Mucosa of stomach (tissue), 1 donor: Measurements from ENCODE around the gene TLR3.

Experiments used
- H3K27me3 ChIP-seq: one replicate; pipeline ENCODE4 v1.7.0; 2013; ENCODE audit warnings: mild to moderate bottlenecking, low read length; ENCODE audit not compliant: control insufficient read depth, insufficient read depth
- H3K36me3 ChIP-seq: one replicate; pipeline ENCODE4 v1.7.0; 2013; ENCODE audit warnings: low read length; ENCODE audit not compliant: control insufficient read depth, insufficient read depth
- H3K4me1 ChIP-seq: one replicate; pipeline ENCODE4 v1.7.0; 2013; ENCODE audit warnings: mild to moderate bottlenecking, low read length; ENCODE audit not compliant: control insufficient read depth, insufficient read depth
- H3K4me3 ChIP-seq: one replicate; pipeline ENCODE4 v1.7.0; 2013; ENCODE audit warnings: low read length
- H3K9ac ChIP-seq: one replicate; pipeline ENCODE4 v1.7.0; 2013; ENCODE audit warnings: mild to moderate bottlenecking, low read length, moderate library complexity
- H3K9me3 ChIP-seq: one replicate; pipeline ENCODE4 v1.7.0; 2013; ENCODE audit warnings: mild to moderate bottlenecking, low read length, moderate library complexity; ENCODE audit not compliant: control insufficient read depth
- donor health status: Pancreatic carcinoma.

Gene TLR3

DNA sequence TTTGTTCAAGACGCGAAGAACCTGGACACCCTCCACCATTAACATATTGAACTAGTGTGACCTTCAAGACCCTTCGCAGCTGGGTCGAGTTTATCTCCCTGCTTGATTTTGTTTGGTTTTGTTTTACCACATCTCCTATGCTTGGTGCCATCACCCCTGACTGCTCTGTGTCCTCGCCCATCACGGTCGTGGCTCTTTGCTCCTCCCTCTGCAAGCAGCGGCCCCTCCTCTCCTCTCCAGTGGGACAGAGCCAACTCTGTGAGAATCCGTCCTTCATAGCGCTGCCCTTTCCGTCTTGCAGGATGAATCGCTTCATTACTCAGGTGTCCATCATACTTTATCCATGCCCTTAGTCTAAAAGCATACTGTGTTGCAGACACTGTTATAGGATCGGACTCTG lies 26.4 kb downstream of the TLR3 start:
- Histone ChIP-seq H3K9me3 (no peaks in the 10 kb centered on the region), H3K36me3 (no peaks in the 10 kb centered on the region), H3K4me1 (no peaks in the 10 kb centered on the region), H3K9ac (no peak overlapping the region), H3K4me3 (no peak overlapping the region), H3K27me3 (no peaks in the 10 kb centered on the region)

DNA sequence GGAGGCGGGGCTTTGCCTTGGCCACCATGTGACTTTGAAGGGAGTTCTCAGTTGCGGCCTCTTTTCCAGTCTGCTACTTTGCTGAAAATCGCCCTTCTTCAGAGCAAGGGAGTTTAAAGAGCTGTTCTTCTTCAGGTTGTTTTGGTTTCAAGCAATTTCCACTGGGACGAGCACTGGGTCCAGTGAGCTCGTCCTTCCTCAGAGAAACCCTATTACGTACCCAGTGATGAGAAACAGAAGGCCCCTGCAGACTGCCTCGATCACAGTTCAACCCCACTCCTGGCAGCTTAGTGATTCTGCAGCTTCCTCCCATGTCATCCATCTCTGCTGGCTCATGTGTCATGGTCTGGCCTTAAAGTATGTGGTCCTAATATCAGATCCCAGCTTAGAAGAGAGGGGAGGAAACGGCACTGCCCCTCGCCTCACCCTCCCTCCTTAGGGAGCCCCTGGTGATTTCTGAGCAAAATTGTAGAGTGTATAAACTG lies 27.8 kb downstream of the TLR3 start:
- Histone ChIP-seq H3K36me3 (no peaks in the 10 kb centered on the region), H3K9me3 (no peaks in the 10 kb centered on the region), H3K9ac (no peak overlapping the region), H3K4me3 (no peak overlapping the region), H3K4me1 (no peaks in the 10 kb centered on the region), H3K27me3 (no peaks in the 10 kb centered on the region)

DNA sequence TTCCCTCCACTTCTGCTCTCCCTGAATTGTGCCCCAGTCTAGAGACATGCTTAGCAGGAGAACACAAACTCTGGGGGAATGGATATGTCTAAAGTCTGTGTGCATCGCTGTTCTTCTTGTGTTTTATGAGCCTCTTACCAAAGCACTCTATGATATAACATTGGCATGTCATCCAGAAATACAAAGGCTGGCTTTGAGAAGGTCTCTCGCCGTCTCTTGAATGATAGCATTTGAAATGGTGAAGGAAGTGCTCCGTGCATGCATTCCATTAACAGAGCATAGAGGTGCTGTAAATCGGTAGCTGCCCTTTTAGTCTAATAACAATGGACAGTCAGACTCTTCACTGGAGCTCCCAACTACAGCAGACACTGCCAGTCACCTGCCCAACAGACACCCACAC lies 28.4 kb downstream of the TLR3 start:
- no peaks in the 10 kb centered on the region for H3K36me3 ChIP-seq
- no peaks in the 10 kb centered on the region for H3K4me1 ChIP-seq
- no peaks in the 10 kb centered on the region for H3K27me3 ChIP-seq
- no peak overlapping the region for H3K4me3 ChIP-seq
- no peaks in the 10 kb centered on the region for H3K9me3 ChIP-seq
- H3K9ac ChIP-seq = no peak overlapping the region

DNA sequence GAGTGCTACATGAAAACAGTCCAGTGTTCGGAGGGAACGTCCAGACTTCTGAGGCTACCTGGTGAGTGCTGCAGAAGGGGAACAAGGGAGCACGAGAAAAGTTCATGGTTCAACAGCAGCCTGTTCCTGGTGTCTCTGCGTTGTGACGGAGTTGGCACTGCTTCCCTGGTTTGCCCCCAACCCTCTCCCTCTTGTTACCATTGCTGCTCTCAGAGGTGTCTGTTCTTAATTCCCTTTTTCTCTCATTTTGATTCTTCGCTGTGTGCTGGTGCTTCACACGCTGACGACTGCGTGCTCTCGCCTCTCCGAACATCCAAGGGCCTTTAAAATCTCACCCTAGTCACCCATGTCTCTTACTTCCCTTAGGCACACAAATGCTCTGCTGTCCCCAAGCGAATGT lies 34.0 kb downstream of the TLR3 start:
- Histone ChIP-seq H3K4me3 (no peak overlapping the region), H3K9me3 (no peaks in the 10 kb centered on the region), H3K9ac (no peak overlapping the region), H3K27me3 (no peaks in the 10 kb centered on the region), H3K4me1 (no peaks in the 10 kb centered on the region), H3K36me3 (no peaks in the 10 kb centered on the region)

DNA sequence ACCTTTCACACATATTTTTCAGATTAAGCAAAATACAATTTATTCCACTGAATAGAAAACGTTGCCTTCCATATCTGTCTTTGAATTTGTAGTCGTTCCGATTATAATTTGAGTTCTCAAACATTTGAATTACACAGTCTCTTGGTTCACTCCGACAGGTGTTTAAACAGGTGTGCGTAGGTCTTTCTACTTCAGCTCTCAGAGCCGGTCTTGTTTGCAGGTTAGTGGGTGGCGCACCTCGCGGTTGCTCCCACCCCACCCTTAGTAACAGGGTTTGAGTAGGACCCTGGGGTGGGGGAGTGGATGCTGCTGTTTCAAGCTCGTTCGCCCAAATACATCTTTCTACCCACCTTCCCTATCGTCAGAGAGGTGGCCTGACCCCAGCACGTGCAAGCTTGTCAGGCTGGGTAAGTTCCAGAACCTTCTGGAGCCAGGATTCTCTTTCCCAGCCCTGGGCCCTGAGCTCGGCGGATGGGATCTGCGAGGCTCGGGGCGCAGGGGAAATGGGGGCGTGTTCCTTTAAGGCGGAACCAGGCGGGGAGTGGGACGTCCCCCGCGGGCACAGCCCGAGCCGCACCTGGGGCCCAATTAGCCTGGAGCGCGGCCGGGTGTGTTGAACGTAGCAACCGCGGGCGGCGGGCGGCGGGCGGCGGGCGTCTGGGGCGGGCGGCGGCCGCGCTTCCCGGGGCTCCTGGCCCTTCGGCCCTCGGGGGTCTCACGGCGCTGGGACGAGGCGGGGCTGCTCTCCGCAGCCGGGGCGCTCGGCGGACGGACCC lies 35.3 kb downstream of the TLR3 start, which contains the start of gene FAM149A:
Gene FAM149A, plus strand, starts transcription at position 591 of the 776 bp plus-strand sequence.
- no peaks in the 10 kb centered on the region for H3K9me3 ChIP-seq
- H3K27me3 ChIP-seq = no peaks in the 10 kb centered on the region
- no peaks in the 10 kb centered on the region for H3K36me3 ChIP-seq
- peak within 1 kb of the TSS; percentile 10 for H3K4me3 ChIP-seq
- no peaks in the 10 kb centered on the region for H3K4me1 ChIP-seq
- peak within 1 kb of the TSS; percentile 74 for H3K9ac ChIP-seq

DNA sequence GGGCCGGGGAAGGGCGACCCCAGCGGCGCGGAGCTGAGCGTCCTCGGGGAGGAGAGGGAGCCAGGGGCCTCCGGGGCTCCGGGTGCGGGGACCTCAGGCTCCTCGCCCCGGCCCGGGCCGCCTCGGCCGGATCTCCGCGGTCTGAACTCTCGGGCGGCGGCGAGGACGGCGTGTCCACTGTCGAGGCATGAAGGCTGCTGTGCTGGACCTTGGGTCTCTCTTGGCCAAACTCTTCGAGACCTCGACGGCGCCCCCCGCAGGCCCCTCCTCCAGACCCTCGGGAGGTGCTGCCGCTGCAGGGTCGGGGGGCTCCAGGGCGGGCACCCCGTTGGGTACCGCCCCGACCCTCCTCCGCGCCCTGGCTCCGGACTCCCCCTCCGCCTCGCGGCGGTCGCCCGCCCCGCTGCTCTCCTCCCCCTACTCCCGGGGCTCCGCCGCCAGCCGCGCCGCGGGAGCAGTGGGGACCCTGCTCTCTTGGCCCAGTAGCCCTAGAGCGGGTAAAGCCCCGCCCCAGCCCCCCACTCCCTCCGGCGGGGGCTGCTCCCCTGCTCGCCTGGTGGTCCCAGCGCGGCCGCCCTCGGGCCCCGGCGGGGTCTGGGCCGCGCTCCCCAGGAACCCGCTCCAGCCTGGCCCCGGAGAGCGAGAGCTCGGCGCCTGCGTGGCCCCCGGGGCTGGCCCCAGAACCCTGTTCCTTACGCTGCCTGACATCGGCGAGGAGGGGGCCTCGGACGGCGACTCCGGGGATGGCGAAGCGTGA lies 36.1 kb downstream of the TLR3 start:
- H3K27me3 ChIP-seq = no peaks in the 10 kb centered on the region
- H3K9me3 ChIP-seq = no peaks in the 10 kb centered on the region
- H3K4me1 ChIP-seq = no peaks in the 10 kb centered on the region
- peak overlapping the region; percentile 10 for H3K4me3 ChIP-seq
- H3K36me3 ChIP-seq = no peaks in the 10 kb centered on the region
- peak overlapping the region; percentile 74 for H3K9ac ChIP-seq

DNA sequence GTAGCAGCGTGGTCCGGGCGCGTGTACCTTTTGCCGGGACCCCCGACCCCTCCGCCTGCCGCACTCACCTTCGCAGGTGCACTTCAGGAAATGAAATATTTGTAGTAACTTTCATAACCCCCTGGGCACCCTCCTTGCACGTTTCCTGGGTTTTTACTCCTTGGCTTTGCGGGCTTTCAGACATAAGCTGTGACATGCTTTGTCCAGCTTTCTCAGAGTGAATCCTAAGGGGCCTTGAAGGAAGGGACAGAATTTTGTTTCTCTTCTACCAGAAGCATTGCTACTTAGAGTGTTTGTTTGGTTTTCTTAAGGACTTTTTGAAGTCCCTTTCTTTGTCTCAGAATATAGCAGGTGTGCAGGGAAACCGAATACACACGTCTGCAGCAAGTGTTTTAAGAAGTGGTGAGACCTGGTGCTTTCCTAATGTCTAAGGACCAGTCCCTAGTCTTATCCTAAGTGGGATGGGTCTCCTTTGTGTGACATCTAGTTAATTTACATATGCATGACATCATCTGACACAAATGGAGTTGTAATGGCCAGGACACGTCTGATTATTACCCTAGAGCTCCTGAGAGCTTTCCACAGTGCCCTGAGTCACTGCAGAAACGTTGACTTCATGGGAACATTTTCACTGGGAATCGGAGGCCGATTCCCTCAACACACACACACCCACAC lies 36.8 kb downstream of the TLR3 start:
- Histone ChIP-seq H3K27me3 (no peaks in the 10 kb centered on the region), H3K36me3 (no peaks in the 10 kb centered on the region), H3K9ac (peak overlapping the region; percentile 74), H3K4me3 (peak overlapping the region; percentile 10), H3K4me1 (no peaks in the 10 kb centered on the region), H3K9me3 (no peaks in the 10 kb centered on the region)

DNA sequence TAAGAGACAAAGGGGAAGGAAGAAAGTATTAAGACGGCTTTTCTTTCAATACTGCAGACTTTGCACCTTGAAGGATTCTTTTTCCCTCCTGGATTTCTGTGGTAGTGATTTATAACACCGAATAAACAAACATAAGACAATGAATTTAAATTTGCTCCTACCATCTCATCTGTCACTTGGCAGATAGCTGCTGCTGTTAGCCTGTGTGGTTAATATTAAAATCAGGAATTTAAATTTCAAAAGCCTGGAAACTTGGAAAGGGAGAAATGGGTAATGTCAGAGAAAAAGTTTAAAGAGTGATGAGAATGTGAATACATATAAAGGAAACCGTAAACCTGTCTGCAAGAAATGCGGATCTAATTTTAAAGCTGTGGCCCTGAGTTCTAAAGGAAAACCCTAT lies 39.0 kb downstream of the TLR3 start:
- H3K9ac ChIP-seq = no peak overlapping the region
- no peaks in the 10 kb centered on the region for H3K27me3 ChIP-seq
- H3K4me3 ChIP-seq = no peak overlapping the region
- no peaks in the 10 kb centered on the region for H3K36me3 ChIP-seq
- H3K4me1 ChIP-seq = no peaks in the 10 kb centered on the region
- H3K9me3 ChIP-seq = no peaks in the 10 kb centered on the region

DNA sequence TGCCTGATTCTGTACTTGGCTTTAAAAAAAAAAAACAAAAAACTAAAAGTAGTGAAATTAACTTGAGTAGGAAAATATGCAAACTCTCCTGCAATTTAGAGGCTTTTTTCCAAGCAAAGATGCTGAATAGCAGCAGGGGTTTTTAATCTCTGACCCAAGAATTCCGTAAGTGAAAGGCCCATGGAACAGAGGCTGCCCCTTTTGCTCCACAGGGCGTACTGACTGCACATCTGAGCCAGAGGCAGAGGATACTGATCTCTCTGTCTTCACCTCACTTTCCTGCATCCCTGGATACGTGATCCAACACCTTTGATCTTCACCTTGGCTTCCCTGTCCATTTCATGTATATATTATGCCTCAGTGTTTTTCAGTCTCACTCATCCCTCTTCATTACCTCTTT lies 39.4 kb downstream of the TLR3 start:
- Histone ChIP-seq H3K27me3 (no peaks in the 10 kb centered on the region), H3K9ac (no peak overlapping the region), H3K36me3 (no peaks in the 10 kb centered on the region), H3K9me3 (no peaks in the 10 kb centered on the region), H3K4me1 (no peaks in the 10 kb centered on the region), H3K4me3 (no peak overlapping the region)

DNA sequence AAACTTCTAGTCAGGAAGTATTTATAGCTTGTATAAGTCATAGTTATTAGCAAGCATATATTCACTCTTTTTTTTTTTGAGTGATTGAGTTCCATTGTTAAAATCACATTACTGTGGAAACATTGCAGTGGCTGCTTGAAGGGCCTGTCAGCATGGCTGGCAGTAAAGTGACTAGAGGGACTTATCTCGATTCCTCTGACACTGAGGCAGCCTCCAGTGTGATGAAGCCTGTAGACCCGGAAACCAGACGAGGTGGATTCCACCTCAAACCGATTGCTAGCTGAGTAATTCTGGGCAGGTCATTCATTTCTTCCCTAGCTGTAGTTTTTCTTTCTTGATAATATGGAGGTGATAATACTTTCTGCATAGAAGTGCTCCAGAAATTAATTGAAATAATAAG lies 40.3 kb downstream of the TLR3 start:
- H3K36me3 ChIP-seq = no peaks in the 10 kb centered on the region
- no peak overlapping the region for H3K4me3 ChIP-seq
- H3K4me1 ChIP-seq = no peaks in the 10 kb centered on the region
- no peaks in the 10 kb centered on the region for H3K9me3 ChIP-seq
- H3K9ac ChIP-seq = no peak overlapping the region
- H3K27me3 ChIP-seq = no peaks in the 10 kb centered on the region

DNA sequence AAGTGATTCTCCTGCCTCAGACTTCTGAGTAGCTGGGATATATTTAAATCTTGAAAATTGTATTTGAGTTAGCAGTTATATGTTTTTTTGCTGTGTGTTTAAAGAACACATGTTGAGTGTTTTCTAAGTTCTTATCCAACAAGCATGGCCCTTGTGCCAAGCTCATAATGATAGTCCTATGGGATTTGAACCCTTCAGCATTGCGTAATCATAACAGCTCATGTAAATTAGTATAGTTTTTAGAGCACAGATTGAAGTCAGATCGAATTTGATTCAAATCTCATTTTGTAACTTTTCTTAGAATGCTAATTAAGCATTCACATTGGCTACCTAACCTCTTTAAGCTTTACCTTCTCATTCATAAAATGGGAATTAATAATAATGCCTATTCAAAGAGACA lies 47.7 kb downstream of the TLR3 start:
- no peak overlapping the region for H3K9ac ChIP-seq
- H3K36me3 ChIP-seq = no peaks in the 10 kb centered on the region
- H3K27me3 ChIP-seq = no peaks in the 10 kb centered on the region
- no peaks in the 10 kb centered on the region for H3K4me1 ChIP-seq
- no peak overlapping the region for H3K4me3 ChIP-seq
- no peaks in the 10 kb centered on the region for H3K9me3 ChIP-seq

DNA sequence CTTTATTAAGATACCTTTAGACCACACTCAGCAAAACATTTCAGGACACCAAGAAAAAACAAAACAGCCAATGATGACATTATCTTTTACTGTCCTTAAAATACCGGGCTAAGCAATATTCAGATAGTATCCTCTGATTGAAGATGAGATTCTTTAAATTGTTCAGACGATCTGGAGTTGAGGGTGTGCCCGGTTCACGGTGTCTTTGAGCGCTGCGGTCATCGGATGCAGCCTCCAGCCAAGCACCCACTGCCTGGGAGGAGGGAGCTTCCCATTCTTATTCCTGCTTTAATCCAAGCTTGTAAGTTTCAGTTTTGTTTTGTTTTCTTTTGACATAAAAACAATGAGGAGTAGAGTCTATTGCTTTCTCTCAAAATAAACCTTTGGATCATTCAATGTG lies 49.6 kb downstream of the TLR3 start:
- H3K9me3 ChIP-seq = no peaks in the 10 kb centered on the region
- H3K4me3 ChIP-seq = no peak overlapping the region
- no peak overlapping the region for H3K9ac ChIP-seq
- H3K36me3 ChIP-seq = no peaks in the 10 kb centered on the region
- no peaks in the 10 kb centered on the region for H3K27me3 ChIP-seq
- no peaks in the 10 kb centered on the region for H3K4me1 ChIP-seq
